Nephron progenitor cell (in vitro differentiated cells): ENCODE data around the gene FBLIM1.

Experiments
- DNase-seq: peaks from one replicate; pipeline ENCODE4 v3.0.0; 2021
- H3K27ac Mint-ChIP-seq: 2 replicates; pipeline ENCODE4 v1.8.0; 2021; ENCODE audit warnings: mild to moderate bottlenecking, moderate library complexity, mixed read lengths
- H3K27me3 Mint-ChIP-seq: 2 replicates; pipeline ENCODE4 v1.8.0; 2021; ENCODE audit warnings: mild to moderate bottlenecking, low read depth, mixed read lengths; ENCODE audit not compliant: poor library complexity
- H3K36me3 Mint-ChIP-seq: 2 replicates; pipeline ENCODE4 v1.8.0; 2021; ENCODE audit warnings: low read depth, mixed read lengths
- H3K4me1 Mint-ChIP-seq: 2 replicates; pipeline ENCODE4 v1.8.0; 2021; ENCODE audit warnings: mixed read lengths
- H3K4me3 Mint-ChIP-seq: 2 replicates; pipeline ENCODE4 v1.8.0; 2021; ENCODE audit warnings: mild to moderate bottlenecking, moderate library complexity, mixed read lengths
- H3K9me3 Mint-ChIP-seq: 2 replicates; pipeline ENCODE4 v1.8.0; 2021; ENCODE audit warnings: mild to moderate bottlenecking, moderate library complexity, mixed read lengths
- CTCF ChIP-seq: fragments of 200-600 bp; sonication (generic); IDR thresholded peaks from 2 replicates; pipeline ENCODE4 v1.5.0; 2021; ENCODE audit warnings: antibody characterized with exemption

FBLIM1 gene

GRCh38 chr1:15732686-15733081, 25.9 kb upstream of the FBLIM1 start:
- no peak overlapping the region for H3K27ac Mint-ChIP-seq
- no peaks in the 10 kb centered on the region for H3K36me3 Mint-ChIP-seq

GRCh38 chr1:15733218-15733725, 25.3 kb upstream of the FBLIM1 start:
- peaks cover 2% of the 10 kb centered on the region for H3K27me3 Mint-ChIP-seq
- no peak for TF ChIP-seq CTCF
- H3K36me3 Mint-ChIP-seq, result no peaks in the 10 kb centered on the region
- no peak overlapping the region for H3K4me3 Mint-ChIP-seq
- no peaks in the 10 kb centered on the region for H3K9me3 Mint-ChIP-seq
- peaks cover 8% of the 10 kb centered on the region for H3K4me1 Mint-ChIP-seq
- no peak for DNase-seq
- H3K27ac Mint-ChIP-seq, result no peak overlapping the region

More at GRCh38 chr1:15732686-15733081, 25.9 kb upstream of the FBLIM1 start:
- H3K9me3 Mint-ChIP-seq, result no peaks in the 10 kb centered on the region
- TF ChIP-seq CTCF, result no peak
- no peak overlapping the region for H3K4me3 Mint-ChIP-seq
- H3K27me3 Mint-ChIP-seq, result no peaks in the 10 kb centered on the region
- no peak for DNase-seq
- peaks cover 5% of the 10 kb centered on the region for H3K4me1 Mint-ChIP-seq

- peaks cover 13% of the 10 kb centered on the region for H3K4me1 Mint-ChIP-seq
Observed at GRCh38 chr1:15733726-15734226, 24.8 kb upstream of the FBLIM1 start.

GRCh38 chr1:15734296-15734695, 24.3 kb upstream of the FBLIM1 start:
- H3K4me1 Mint-ChIP-seq, result peaks cover 14% of the 10 kb centered on the region
- no peak overlapping the region for H3K27ac Mint-ChIP-seq
- DNase-seq, result no peak
- no peaks in the 10 kb centered on the region for H3K36me3 Mint-ChIP-seq
- TF ChIP-seq CTCF, result no peak
- H3K4me3 Mint-ChIP-seq, result no peak overlapping the region
- no peaks in the 10 kb centered on the region for H3K9me3 Mint-ChIP-seq
- H3K27me3 Mint-ChIP-seq, result peaks cover 2% of the 10 kb centered on the region

More at GRCh38 chr1:15733726-15734226, 24.8 kb upstream of the FBLIM1 start:
- Mint-ChIP-seq H3K36me3 (no peaks in the 10 kb centered on the region), H3K27ac (no peak overlapping the region), H3K4me3 (no peak overlapping the region), H3K9me3 (no peaks in the 10 kb centered on the region), H3K27me3 (peaks cover 2% of the 10 kb centered on the region)
- TF ChIP-seq CTCF, result no peak
- no peak for DNase-seq

- no peak overlapping the region for H3K27ac Mint-ChIP-seq
- H3K4me3 Mint-ChIP-seq, result no peak overlapping the region
- H3K4me1 Mint-ChIP-seq, result peaks cover 14% of the 10 kb centered on the region
- DNase-seq, result peak; percentile 32
- H3K9me3 Mint-ChIP-seq, result no peaks in the 10 kb centered on the region
- TF ChIP-seq CTCF, result no peak
- no peaks in the 10 kb centered on the region for H3K36me3 Mint-ChIP-seq
- H3K27me3 Mint-ChIP-seq, result peaks cover 2% of the 10 kb centered on the region
Observed at GRCh38 chr1:15734901-15735300, 23.7 kb upstream of the FBLIM1 start.
